ENCODE measurements around the gene ISOC1.

The ISOC1 gene

DNA sequence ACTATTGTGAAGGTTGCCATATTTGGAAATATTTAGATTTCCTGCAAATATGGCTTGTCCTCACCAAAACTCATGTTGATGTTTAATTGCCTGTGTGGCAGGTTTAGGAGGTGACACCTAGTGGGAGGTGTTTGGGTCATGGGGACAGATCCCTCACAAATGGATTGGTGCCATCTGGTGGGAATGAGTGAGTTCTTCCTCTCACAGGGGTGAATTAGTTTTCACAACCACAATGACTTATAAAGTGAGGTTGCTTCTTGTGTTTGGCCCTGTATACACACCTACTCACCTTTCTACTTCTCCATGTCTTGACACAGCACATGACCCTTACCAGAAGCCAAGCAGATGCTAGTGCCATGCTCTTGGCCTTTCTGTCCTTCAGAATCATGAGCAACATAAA is 41.1 kb downstream of the ISOC1 start:
- no peak overlapping the region for H3K18ac ChIP-seq (ENCODE audit: low read length)
- no peak overlapping the region for H2AFZ ChIP-seq (ENCODE audit: low read length)
- H3K4me3 ChIP-seq (ENCODE audit: low read length in 2 of 2): no peak overlapping the region
- no peak overlapping the region for H2BK15ac ChIP-seq (ENCODE audit: low read length)
- H3K27me3 ChIP-seq (ENCODE audit: control insufficient read depth in 3 of 3, insufficient read depth in 3 of 3, low read depth in 1 of 3, low read length in 3 of 3): no peaks in the 10 kb centered on the region
- no peaks in the 10 kb centered on the region for H3K9me3 ChIP-seq (replicated peaks in 1 of 2; ENCODE audit: control insufficient read depth in 2 of 2, insufficient read depth in 1 of 2, low read depth in 1 of 2, low read length in 2 of 2)
- H3K4ac ChIP-seq (ENCODE audit: low read length): no peak overlapping the region
- H3K14ac ChIP-seq (ENCODE audit: low read length): no peak overlapping the region
- H3K4me1 ChIP-seq (ENCODE audit: control insufficient read depth in 2 of 2, insufficient read depth in 1 of 2, low read depth in 1 of 2, low read length in 2 of 2): no peaks in the 10 kb centered on the region
- H3K9ac ChIP-seq (ENCODE audit: low read depth, low read length, poor library complexity): no peak overlapping the region
- no peaks in the 10 kb centered on the region for H3K36me3 ChIP-seq (replicated peaks in 1 of 2; ENCODE audit: control insufficient read depth in 2 of 2, insufficient read depth in 2 of 2, low read length in 2 of 2)
- no peak overlapping the region for H3K4me2 ChIP-seq (ENCODE audit: insufficient read depth, low read length, poor library complexity, severe bottlenecking)
- H4K8ac ChIP-seq (ENCODE audit: low read depth, low read length): no peak overlapping the region
- H4K91ac ChIP-seq (ENCODE audit: low read depth, low read length, poor library complexity): no peak overlapping the region
- no peak overlapping the region for H3K27ac ChIP-seq (replicated peaks; ENCODE audit: low read length)
- DNase-seq (ENCODE audit: low spot score): no peak
- H2BK12ac ChIP-seq (ENCODE audit: low read length): no peak overlapping the region
- no peak overlapping the region for H3K23ac ChIP-seq (ENCODE audit: low read depth, low read length, poor library complexity)
- H2AK5ac ChIP-seq (ENCODE audit: low read depth, low read length): no peak overlapping the region
- H3K79me1 ChIP-seq (ENCODE audit: low read depth, low read length): no peaks in the 10 kb centered on the region
- no peak overlapping the region for H2BK5ac ChIP-seq (ENCODE audit: low read length)
- no peak overlapping the region for H2BK120ac ChIP-seq (ENCODE audit: low read depth, low read length)

DNA sequence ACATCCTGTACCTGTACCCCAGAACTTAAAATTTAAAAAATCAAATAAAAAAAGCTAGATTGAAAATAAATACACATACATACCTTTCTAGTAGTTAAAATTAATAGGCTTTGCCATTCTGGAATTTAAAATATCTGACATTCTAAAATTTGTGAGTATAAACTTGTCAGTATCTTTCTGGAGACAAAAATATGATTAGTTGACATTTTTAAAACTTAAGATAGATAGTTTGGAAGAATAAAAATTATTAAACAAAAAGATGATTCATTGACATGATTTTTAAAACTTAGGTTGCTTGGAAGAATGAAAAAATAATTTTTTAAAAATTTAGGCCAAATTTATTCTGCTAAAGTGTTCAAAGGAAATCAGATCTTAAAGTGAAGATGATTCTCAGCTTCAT is 43.1 kb downstream of the ISOC1 start:
- Histone ChIP-seq H2BK5ac (ENCODE audit: low read length) (no peak overlapping the region), H2AK5ac (ENCODE audit: low read depth, low read length) (no peak overlapping the region), H3K27ac (replicated peaks; ENCODE audit: low read length) (no peak overlapping the region), H3K79me1 (ENCODE audit: low read depth, low read length) (no peaks in the 10 kb centered on the region), H2BK120ac (ENCODE audit: low read depth, low read length) (no peak overlapping the region), H4K8ac (ENCODE audit: low read depth, low read length) (no peak overlapping the region), H2AFZ (ENCODE audit: low read length) (no peak overlapping the region), H2BK12ac (ENCODE audit: low read length) (no peak overlapping the region), H3K18ac (ENCODE audit: low read length) (no peak overlapping the region), H4K91ac (ENCODE audit: low read depth, low read length, poor library complexity) (no peak overlapping the region), H3K36me3 (replicated peaks in 1 of 2; ENCODE audit: control insufficient read depth in 2 of 2, insufficient read depth in 2 of 2, low read length in 2 of 2) (no peaks in the 10 kb centered on the region), H3K9ac (ENCODE audit: low read depth, low read length, poor library complexity) (no peak overlapping the region), H3K9me3 (replicated peaks in 1 of 2; ENCODE audit: control insufficient read depth in 2 of 2, insufficient read depth in 1 of 2, low read depth in 1 of 2, low read length in 2 of 2) (no peaks in the 10 kb centered on the region), H3K14ac (ENCODE audit: low read length) (no peak overlapping the region), H2BK15ac (ENCODE audit: low read length) (no peak overlapping the region), H3K4me3 (ENCODE audit: low read length in 2 of 2) (no peak overlapping the region), H3K4me2 (ENCODE audit: insufficient read depth, low read length, poor library complexity, severe bottlenecking) (no peak overlapping the region), H3K4me1 (ENCODE audit: control insufficient read depth in 2 of 2, insufficient read depth in 1 of 2, low read depth in 1 of 2, low read length in 2 of 2) (no peaks in the 10 kb centered on the region), H3K23ac (ENCODE audit: low read depth, low read length, poor library complexity) (no peak overlapping the region), H3K27me3 (ENCODE audit: control insufficient read depth in 3 of 3, insufficient read depth in 3 of 3, low read depth in 1 of 3, low read length in 3 of 3) (no peaks in the 10 kb centered on the region), H3K4ac (ENCODE audit: low read length) (no peak overlapping the region)
- DNase-seq (ENCODE audit: low spot score): no peak

DNA sequence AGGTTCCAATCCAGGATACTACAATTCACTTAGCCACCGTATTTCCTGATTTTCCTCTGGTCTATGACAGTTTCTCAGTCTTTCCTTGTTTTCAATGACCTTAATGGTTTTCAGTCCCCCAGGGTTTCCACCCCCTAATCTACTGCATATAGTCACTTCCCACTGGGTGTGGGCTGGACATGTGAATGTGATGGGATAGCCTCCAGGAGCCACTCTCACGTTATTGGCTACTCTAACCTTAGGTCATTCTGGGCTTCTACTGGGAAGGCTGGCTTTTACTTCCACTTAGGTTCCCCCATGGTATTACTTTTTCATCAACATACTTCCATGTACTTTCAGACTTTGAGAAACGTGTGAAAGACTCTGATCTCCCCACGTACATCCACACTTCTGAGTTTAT is 46.5 kb downstream of the ISOC1 start:
- no peak overlapping the region for H3K4me2 ChIP-seq (ENCODE audit: insufficient read depth, low read length, poor library complexity, severe bottlenecking)
- no peak overlapping the region for H2AFZ ChIP-seq (ENCODE audit: low read length)
- H3K4ac ChIP-seq (ENCODE audit: low read length): no peak overlapping the region
- H3K9me3 ChIP-seq (replicated peaks in 1 of 2; ENCODE audit: control insufficient read depth in 2 of 2, insufficient read depth in 1 of 2, low read depth in 1 of 2, low read length in 2 of 2): no peaks in the 10 kb centered on the region
- H2BK15ac ChIP-seq (ENCODE audit: low read length): no peak overlapping the region
- DNase-seq (ENCODE audit: low spot score): no peak
- H3K27me3 ChIP-seq (ENCODE audit: control insufficient read depth in 3 of 3, insufficient read depth in 3 of 3, low read depth in 1 of 3, low read length in 3 of 3): no peaks in the 10 kb centered on the region
- H3K14ac ChIP-seq (ENCODE audit: low read length): no peak overlapping the region
- H2AK5ac ChIP-seq (ENCODE audit: low read depth, low read length): no peak overlapping the region
- H2BK12ac ChIP-seq (ENCODE audit: low read length): no peak overlapping the region
- H4K8ac ChIP-seq (ENCODE audit: low read depth, low read length): no peak overlapping the region
- no peak overlapping the region for H2BK5ac ChIP-seq (ENCODE audit: low read length)
- H3K4me1 ChIP-seq (ENCODE audit: control insufficient read depth in 2 of 2, insufficient read depth in 1 of 2, low read depth in 1 of 2, low read length in 2 of 2): no peaks in the 10 kb centered on the region
- H3K36me3 ChIP-seq (replicated peaks in 1 of 2; ENCODE audit: control insufficient read depth in 2 of 2, insufficient read depth in 2 of 2, low read length in 2 of 2): no peaks in the 10 kb centered on the region
- H3K23ac ChIP-seq (ENCODE audit: low read depth, low read length, poor library complexity): no peak overlapping the region
- H3K18ac ChIP-seq (ENCODE audit: low read length): no peak overlapping the region
- H3K27ac ChIP-seq (replicated peaks; ENCODE audit: low read length): no peak overlapping the region
- H3K4me3 ChIP-seq (ENCODE audit: low read length in 2 of 2): no peak overlapping the region
- no peak overlapping the region for H2BK120ac ChIP-seq (ENCODE audit: low read depth, low read length)
- H3K9ac ChIP-seq (ENCODE audit: low read depth, low read length, poor library complexity): no peak overlapping the region
- no peaks in the 10 kb centered on the region for H3K79me1 ChIP-seq (ENCODE audit: low read depth, low read length)
- no peak overlapping the region for H4K91ac ChIP-seq (ENCODE audit: low read depth, low read length, poor library complexity)
- WGBS, 2 donors (ENCODE audit: extremely low coverage in 2 of 2, insufficient read length in 2 of 2, insufficient replicate concordance in 1 of 2): no CpG with 5 or more reads among the region's 4 CpGs

DNA sequence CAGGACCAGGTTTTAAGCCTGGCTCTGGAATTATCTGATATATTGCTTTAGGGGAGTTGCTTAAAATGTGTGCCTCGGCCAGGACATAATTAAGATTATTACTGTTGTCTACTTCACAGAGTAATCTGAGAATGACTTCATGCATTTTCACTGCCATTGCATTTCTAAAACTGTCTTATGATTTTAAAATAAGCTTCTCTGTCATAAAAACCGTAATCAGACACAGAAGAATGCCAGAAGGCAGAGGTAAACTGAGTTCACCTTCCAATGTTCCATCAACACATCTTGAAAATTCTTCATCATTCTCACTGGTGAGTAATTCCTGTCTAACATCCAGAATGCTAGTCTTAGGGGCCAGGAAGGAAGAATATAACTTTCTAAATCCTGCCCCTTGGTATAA is 47.1 kb downstream of the ISOC1 start:
- H3K23ac ChIP-seq (ENCODE audit: low read depth, low read length, poor library complexity): no peak overlapping the region
- no peak overlapping the region for H2BK15ac ChIP-seq (ENCODE audit: low read length)
- no peak overlapping the region for H3K18ac ChIP-seq (ENCODE audit: low read length)
- no peaks in the 10 kb centered on the region for H3K27me3 ChIP-seq (ENCODE audit: control insufficient read depth in 3 of 3, insufficient read depth in 3 of 3, low read depth in 1 of 3, low read length in 3 of 3)
- no peak overlapping the region for H2BK120ac ChIP-seq (ENCODE audit: low read depth, low read length)
- no peak overlapping the region for H2BK12ac ChIP-seq (ENCODE audit: low read length)
- H3K4me2 ChIP-seq (ENCODE audit: insufficient read depth, low read length, poor library complexity, severe bottlenecking): no peak overlapping the region
- H4K91ac ChIP-seq (ENCODE audit: low read depth, low read length, poor library complexity): no peak overlapping the region
- no peak overlapping the region for H2AFZ ChIP-seq (ENCODE audit: low read length)
- no peak overlapping the region for H3K9ac ChIP-seq (ENCODE audit: low read depth, low read length, poor library complexity)
- no CpG with 5 or more reads among the region's 2 CpGs for WGBS, 2 donors (ENCODE audit: extremely low coverage in 2 of 2, insufficient read length in 2 of 2, insufficient replicate concordance in 1 of 2)
- H3K79me1 ChIP-seq (ENCODE audit: low read depth, low read length): no peaks in the 10 kb centered on the region
- no peak overlapping the region for H3K4ac ChIP-seq (ENCODE audit: low read length)
- H4K8ac ChIP-seq (ENCODE audit: low read depth, low read length): no peak overlapping the region
- no peak overlapping the region for H3K4me3 ChIP-seq (ENCODE audit: low read length in 2 of 2)
- no peaks in the 10 kb centered on the region for H3K36me3 ChIP-seq (replicated peaks in 1 of 2; ENCODE audit: control insufficient read depth in 2 of 2, insufficient read depth in 2 of 2, low read length in 2 of 2)
- H3K27ac ChIP-seq (replicated peaks; ENCODE audit: low read length): no peak overlapping the region
- no peak overlapping the region for H3K14ac ChIP-seq (ENCODE audit: low read length)
- H3K9me3 ChIP-seq (replicated peaks in 1 of 2; ENCODE audit: control insufficient read depth in 2 of 2, insufficient read depth in 1 of 2, low read depth in 1 of 2, low read length in 2 of 2): no peaks in the 10 kb centered on the region
- H2BK5ac ChIP-seq (ENCODE audit: low read length): no peak overlapping the region
- no peak overlapping the region for H2AK5ac ChIP-seq (ENCODE audit: low read depth, low read length)
- no peaks in the 10 kb centered on the region for H3K4me1 ChIP-seq (ENCODE audit: control insufficient read depth in 2 of 2, insufficient read depth in 1 of 2, low read depth in 1 of 2, low read length in 2 of 2)
- no peak for DNase-seq (ENCODE audit: low spot score)

Measured in neuronal stem cell (in vitro differentiated cells).